ENCODE measurements around the gene AK2. TPM values are rescaled to one million over a fixed set of nuclear protein-coding genes. Genes with fewer than 3 reads are reported as not detected.

AK2 gene
- total RNA-seq, 4 donors from 2014 or later, result 273 to 366 (median 293) TPM

- no peak overlapping the region for H3K27ac ChIP-seq
- peaks cover 0 to 14% (median 0%) of the 10 kb centered on the region in 3 donors for H3K36me3 ChIP-seq
- TF ChIP-seq POLR2A (IDR thresholded peaks at IDR 0.05) (no peak), CTCF (IDR thresholded peaks at IDR 0.05) (no peak)
- H3K27me3 ChIP-seq, result no peaks in the 10 kb centered on the region
- H3K9me3 ChIP-seq, result no peaks in the 10 kb centered on the region
- DNase-seq, result no peak
- peaks cover 0 to 12% (median 0%) of the 10 kb centered on the region in 4 donors for H3K4me1 ChIP-seq
- no peak overlapping the region for H3K4me3 ChIP-seq
Measured at GRCh38 chr1:33003657-33004056, 33.0 kb downstream of the AK2 start.

- Histone ChIP-seq H3K36me3 (no peaks in the 10 kb centered on the region), H3K9me3 (no peaks in the 10 kb centered on the region), H3K4me3 (no peak overlapping the region), H3K27me3 (no peaks in the 10 kb centered on the region), H3K27ac (no peak overlapping the region), H3K4me1 (peaks cover 0 to 7% (median 0%) of the 10 kb centered on the region in 4 donors)
- no peak for DNase-seq
- TF ChIP-seq POLR2A (IDR thresholded peaks at IDR 0.05), result no peak
- no peak for TF ChIP-seq CTCF (IDR thresholded peaks at IDR 0.05)
Measured at GRCh38 chr1:33002006-33002405, 34.7 kb downstream of the AK2 start.

DNA sequence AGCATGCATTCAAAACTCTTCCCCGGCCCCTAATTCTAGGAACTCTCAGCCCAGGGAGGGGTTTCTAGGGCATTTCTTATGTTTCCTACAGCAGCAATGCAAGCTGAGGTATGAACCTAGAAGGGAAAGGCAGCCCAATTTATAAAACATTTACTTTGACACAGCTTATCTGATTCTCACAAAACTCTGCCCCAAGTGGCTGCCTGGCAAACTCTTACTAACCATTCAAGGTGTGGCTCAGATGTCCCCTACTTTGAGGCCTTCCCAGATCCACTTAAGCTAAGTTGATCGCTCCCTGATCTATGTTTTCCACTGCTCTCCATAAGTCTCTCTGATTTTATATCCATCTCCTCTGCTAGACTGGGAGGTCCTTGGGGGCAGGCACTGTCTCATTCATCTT, 35.4 kb downstream of the AK2 start:
- Histone ChIP-seq H3K9me3 (no peaks in the 10 kb centered on the region), H3K27me3 (no peaks in the 10 kb centered on the region), H3K27ac (no peak overlapping the region), H3K4me3 (no peak overlapping the region), H3K36me3 (no peaks in the 10 kb centered on the region), H3K4me1 (peaks cover 0 to 6% (median 0%) of the 10 kb centered on the region in 4 donors)
- TF ChIP-seq POLR2A (IDR thresholded peaks at IDR 0.05) (no peak), CTCF (IDR thresholded peaks at IDR 0.05) (peak in 3 of 6 experiments; percentile 8 to 40 (median 40))
- no peak for DNase-seq

- Histone ChIP-seq H3K27me3 (no peaks in the 10 kb centered on the region), H3K9me3 (no peaks in the 10 kb centered on the region), H3K4me1 (peaks cover 0 to 6% (median 0%) of the 10 kb centered on the region in 4 donors), H3K4me3 (no peak overlapping the region), H3K27ac (no peak overlapping the region), H3K36me3 (no peaks in the 10 kb centered on the region)
- no peak for TF ChIP-seq CTCF (IDR thresholded peaks at IDR 0.05)
- no peak for DNase-seq
Measured at GRCh38 chr1:33000427-33001026, 36.2 kb downstream of the AK2 start.

- Histone ChIP-seq H3K27me3 (no peaks in the 10 kb centered on the region), H3K27ac (no peak overlapping the region), H3K36me3 (no peaks in the 10 kb centered on the region), H3K4me3 (no peak overlapping the region), H3K4me1 (peaks cover 0 to 6% (median 0%) of the 10 kb centered on the region in 4 donors), H3K9me3 (no peaks in the 10 kb centered on the region)
- DNase-seq, result no peak
- TF ChIP-seq CTCF (IDR thresholded peaks at IDR 0.05), result no peak
- no peak for TF ChIP-seq POLR2A (IDR thresholded peaks at IDR 0.05)
Measured at GRCh38 chr1:32998997-32999396, 37.7 kb downstream of the AK2 start.
